Thyroid gland (tissue), 4 donors: Measurements from ENCODE around the gene CUL5. TPM values are rescaled to one million over a fixed set of nuclear protein-coding genes. Genes with fewer than 3 reads are reported as not detected.
A peak's percentile ranks its signal among the peaks of the same experiment; 100 is the strongest.

Experiments
- DNase-seq, 2 donors: peaks; one replicate each; pipeline ENCODE4 v3.0.0-alpha.2; 2019
- H3K27ac ChIP-seq, 3 donors: fragments of 200-600 bp; sonication (generic); 1 replicate in 2 of 3; 2 replicates in 1 of 3; pipeline ENCODE4 v1.5.1; 2016 to 2019; ENCODE audit warnings: mild to moderate bottlenecking in 1 of 3, moderate library complexity in 1 of 3
- H3K27me3 ChIP-seq: fragments of 200-600 bp; sonication (generic); one replicate; pipeline ENCODE4 v1.5.1; 2019
- H3K36me3 ChIP-seq, 2 donors: fragments of 200-600 bp; sonication (generic); one replicate each; pipeline ENCODE4 v1.5.1; 2016 to 2019
- H3K4me1 ChIP-seq, 2 donors: fragments of 200-600 bp; sonication (generic); one replicate each; pipeline ENCODE4 v1.5.1; 2017 to 2019
- H3K4me3 ChIP-seq, 3 donors: fragments of 200-600 bp; sonication (generic); replicated peaks in 1 of 3; 1 replicate in 2 of 3; 2 replicates in 1 of 3; pipeline ENCODE4 v1.5.1; 2016; ENCODE audit warnings: mild to moderate bottlenecking in 1 of 3
- H3K9me3 ChIP-seq: fragments of 200-600 bp; sonication (generic); one replicate; pipeline ENCODE4 v1.5.1; 2017
- CTCF ChIP-seq, 6 experiments: fragments of 200-600 bp in 3 of 6; fragments of 450-650 bp in 3 of 6; sonication (generic) in 3 of 6; IDR thresholded peaks; one replicate each; pipeline ENCODE4 v1.5.1; 2016 to 2019; ENCODE audit warnings: antibody characterized with exemption in 6 of 6, mild to moderate bottlenecking in 2 of 6, inconsistent platforms in 1 of 6, moderate library complexity in 1 of 6
- POLR2A ChIP-seq, 2 donors: fragments of 450-650 bp; IDR thresholded peaks; one replicate each; pipeline ENCODE4 v1.6.1; 2017; ENCODE audit warnings: antibody characterized with exemption in 2 of 2, mild to moderate bottlenecking in 2 of 2, moderate library complexity in 1 of 2
- WGBS, 2 donors: methylation state at CpG; one replicate each; pipeline ENCODE4 v1.1.5; 2017; 5-methylcytosine and 5-hydroxymethylcytosine counted together
- intact Hi-C: fragments of 100-400 bp; cut with DNase I; formaldehyde crosslinking; loops from one replicate; pipeline ENCODE4 v1.15.1; 2023
- total RNA-seq, 4 donors: library from RNA; depleted of rRNA; stranded (reverse); fragments of >200 nt; gene quantifications; one replicate each; pipeline ENCODE4 v1.2.3, GENCODE V29; 2016

Gene CUL5
- 10 to 100 TPM; 39.5 to 57.0 (median 45.4) TPM for total RNA-seq

GRCh38 chr11:108008656-108009496 lies at the start of gene CUL5:
Gene CUL5, plus strand, starts transcription at chr11:108008898. Its CDS starts 451 bp downstream, at chr11:108009349.
- DNase-seq: peak; percentile 90 to 92
- 3 to 4% methylated on average over 10 to 15 of the region's 72 CpGs for WGBS, 2 donors
- intact Hi-C loops: no loop called here
- H3K4me1 ChIP-seq: peaks cover 31 to 37% of the 10 kb centered on the region in 2 donors
- H3K27ac ChIP-seq: peak within 1 kb of the TSS; percentile 97 to 100 (median 99)
- no peaks in the 10 kb centered on the region for H3K9me3 ChIP-seq
- peak within 1 kb of the TSS; percentile 81 to 99 (median 98) for H3K4me3 ChIP-seq
- H3K27me3 ChIP-seq: no peaks in the 10 kb centered on the region
- TF ChIP-seq POLR2A (IDR thresholded peaks at IDR 0.05) (peak in 1 of 2 donors; percentile 66), CTCF (IDR thresholded peaks at IDR 0.05) (peak; percentile 60 to 94 (median 84))
- H3K36me3 ChIP-seq: peaks cover 0 to 2% of the 10 kb centered on the region in 2 donors

GRCh38 chr11:107961480-107961879 lies 47.2 kb upstream of the CUL5 start:
- intact Hi-C loops: no loop called here
- Histone ChIP-seq H3K4me3 (no peak overlapping the region), H3K27ac (no peak overlapping the region), H3K27me3 (no peaks in the 10 kb centered on the region), H3K9me3 (no peaks in the 10 kb centered on the region), H3K4me1 (no peaks in the 10 kb centered on the region), H3K36me3 (no peaks in the 10 kb centered on the region)
- no peak for TF ChIP-seq POLR2A (IDR thresholded peaks at IDR 0.05)
- TF ChIP-seq CTCF (IDR thresholded peaks at IDR 0.05): no peak
- no peak for DNase-seq
- 78 to 81% methylated on average over 3 of the region's 3 CpGs for WGBS, 2 donors

- no peaks in the 10 kb centered on the region for H3K36me3 ChIP-seq
- H3K27ac ChIP-seq: no peak overlapping the region
- H3K4me3 ChIP-seq: no peak overlapping the region
- H3K4me1 ChIP-seq: no peaks in the 10 kb centered on the region
- TF ChIP-seq CTCF (IDR thresholded peaks at IDR 0.05) (no peak), POLR2A (IDR thresholded peaks at IDR 0.05) (no peak)
- 82 to 84% methylated on average over 1 of the region's 1 CpG for WGBS, 2 donors
- intact Hi-C loops: no loop called here
- no peaks in the 10 kb centered on the region for H3K9me3 ChIP-seq
- no peaks in the 10 kb centered on the region for H3K27me3 ChIP-seq
- DNase-seq: no peak
These were observed 46.5 kb upstream of the CUL5 start for GRCh38 chr11:107962181-107962580.

- DNase-seq: no peak
- TF ChIP-seq POLR2A (IDR thresholded peaks at IDR 0.05) (no peak), CTCF (IDR thresholded peaks at IDR 0.05) (no peak)
- H3K27ac ChIP-seq: no peak overlapping the region
- no peaks in the 10 kb centered on the region for H3K9me3 ChIP-seq
- no peaks in the 10 kb centered on the region for H3K36me3 ChIP-seq
- H3K4me1 ChIP-seq: no peaks in the 10 kb centered on the region
- no peaks in the 10 kb centered on the region for H3K27me3 ChIP-seq
- WGBS, 2 donors: 81% methylated on average over 8 of the region's 8 CpGs
- intact Hi-C loops: no loop called here
- H3K4me3 ChIP-seq: no peak overlapping the region
These were observed 45.6 kb upstream of the CUL5 start for GRCh38 chr11:107963091-107963490.

DNA sequence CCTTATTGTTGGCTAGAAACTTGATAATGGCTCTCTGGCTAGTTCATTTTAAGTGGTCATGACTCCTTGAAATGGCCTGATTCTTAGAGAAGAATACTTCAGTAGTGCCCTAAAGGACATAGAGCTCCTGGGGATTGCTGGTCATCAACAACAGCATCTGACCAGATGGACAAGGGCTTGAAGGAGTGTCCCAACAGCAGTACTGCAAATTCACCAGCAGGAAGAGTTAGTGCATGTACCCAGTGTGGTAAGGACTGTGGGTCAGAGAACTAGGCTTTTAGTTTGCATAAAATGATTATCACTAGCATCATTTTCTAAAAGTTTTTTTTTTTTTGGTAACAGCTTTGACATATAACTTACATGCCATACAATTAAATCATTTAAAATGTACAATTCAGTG lies 39.5 kb upstream of the CUL5 start:
- no peak for DNase-seq
- H3K27me3 ChIP-seq: no peaks in the 10 kb centered on the region
- TF ChIP-seq CTCF (IDR thresholded peaks at IDR 0.05): no peak
- no peak for TF ChIP-seq POLR2A (IDR thresholded peaks at IDR 0.05)
- no peak overlapping the region for H3K27ac ChIP-seq
- no peaks in the 10 kb centered on the region for H3K9me3 ChIP-seq
- H3K36me3 ChIP-seq: no peaks in the 10 kb centered on the region
- no peaks in the 10 kb centered on the region for H3K4me1 ChIP-seq
- intact Hi-C loops: no loop called here
- no peak overlapping the region for H3K4me3 ChIP-seq
